KMS-11 (cell line): ENCODE data around the gene DSCAM.

Experiments used
- H2AFZ ChIP-seq: fragments of 200-600 bp; sonication (generic); 2 replicates; pipeline ENCODE4 v1.6.1; 2016; ENCODE audit warnings: antibody characterized with exemption, mixed run types, low read depth
- H3K27ac ChIP-seq: fragments of 200-600 bp; sonication (generic); 2 replicates; pipeline ENCODE4 v1.6.1; 2016; ENCODE audit warnings: mild to moderate bottlenecking, mixed run types
- H3K27me3 ChIP-seq: fragments of 200-600 bp; sonication (generic); 2 replicates; pipeline ENCODE4 v1.6.1; 2017; ENCODE audit warnings: mild to moderate bottlenecking, low read depth, mixed run types, moderate library complexity; ENCODE audit not compliant: insufficient read depth
- H3K36me3 ChIP-seq: fragments of 200-600 bp; sonication (generic); 2 replicates; pipeline ENCODE4 v1.6.1; 2017; ENCODE audit warnings: mild to moderate bottlenecking, mixed run types; ENCODE audit not compliant: insufficient read depth
- H3K4me1 ChIP-seq: fragments of 200-600 bp; sonication (generic); 2 replicates; pipeline ENCODE4 v1.6.1; 2016; ENCODE audit warnings: mild to moderate bottlenecking, low read depth, mixed run types; ENCODE audit not compliant: poor library complexity, severe bottlenecking
- H3K4me2 ChIP-seq: fragments of 200-600 bp; sonication (generic); 2 replicates; pipeline ENCODE4 v1.7.0; 2016; ENCODE audit warnings: mild to moderate bottlenecking, mixed run types
- H3K4me3 ChIP-seq: fragments of 200-600 bp; sonication (generic); IDR thresholded peaks from 2 replicates; pipeline ENCODE4 v1.6.1; 2017; ENCODE audit warnings: low read depth, low read length, mixed read lengths; ENCODE audit not compliant: insufficient read depth
- H3K79me2 ChIP-seq: fragments of 200-600 bp; sonication (generic); 2 replicates; pipeline ENCODE4 v1.6.1; 2016; ENCODE audit warnings: low read depth, mixed run types; ENCODE audit not compliant: insufficient read depth
- H3K9ac ChIP-seq: fragments of 200-600 bp; sonication (generic); 2 replicates; pipeline ENCODE4 v1.6.1; 2016; ENCODE audit warnings: mild to moderate bottlenecking, mixed run types
- H4K20me1 ChIP-seq: fragments of 200-600 bp; sonication (generic); 2 replicates; pipeline ENCODE4 v1.6.1; 2016; ENCODE audit warnings: mild to moderate bottlenecking, mixed run types; ENCODE audit not compliant: insufficient read depth
- CTCF ChIP-seq: fragments of 200-600 bp; sonication (generic); conservative IDR thresholded peaks from 2 replicates; pipeline ENCODE4 v1.6.1; 2017; ENCODE audit warnings: low read depth, mild to moderate bottlenecking, antibody characterized with exemption, low read length, moderate library complexity, mixed read lengths

The DSCAM gene

GRCh38 chr21:39979321-39979720 is 867.6 kb downstream of the DSCAM start:
- H3K79me2 ChIP-seq = no peaks in the 10 kb centered on the region
- no peak overlapping the region for H3K27ac ChIP-seq
- no peak overlapping the region for H2AFZ ChIP-seq
- no peak overlapping the region for H3K9ac ChIP-seq
- no peaks in the 10 kb centered on the region for H3K27me3 ChIP-seq
- no peaks in the 10 kb centered on the region for H3K36me3 ChIP-seq
- no peaks in the 10 kb centered on the region for H4K20me1 ChIP-seq
- TF ChIP-seq CTCF = no peak
- no peak overlapping the region for H3K4me3 ChIP-seq
- no peaks in the 10 kb centered on the region for H3K4me1 ChIP-seq
- no peak overlapping the region for H3K4me2 ChIP-seq

- Histone ChIP-seq H3K4me2 (no peak overlapping the region), H3K4me1 (no peaks in the 10 kb centered on the region), H3K79me2 (no peaks in the 10 kb centered on the region), H3K36me3 (no peaks in the 10 kb centered on the region), H3K27me3 (no peaks in the 10 kb centered on the region), H2AFZ (no peak overlapping the region), H4K20me1 (no peaks in the 10 kb centered on the region), H3K27ac (no peak overlapping the region), H3K4me3 (no peak overlapping the region), H3K9ac (no peak overlapping the region)
- TF ChIP-seq CTCF = no peak
Observed at GRCh38 chr21:39976800-39977199, 870.2 kb downstream of the DSCAM start.

GRCh38 chr21:39972976-39973770 is 873.8 kb downstream of the DSCAM start:
- Histone ChIP-seq H3K36me3 (no peaks in the 10 kb centered on the region), H3K4me1 (no peaks in the 10 kb centered on the region), H3K27ac (no peak overlapping the region), H3K27me3 (no peaks in the 10 kb centered on the region), H3K4me3 (no peak overlapping the region), H3K4me2 (no peak overlapping the region), H3K9ac (no peak overlapping the region), H4K20me1 (no peaks in the 10 kb centered on the region), H2AFZ (no peak overlapping the region), H3K79me2 (no peaks in the 10 kb centered on the region)
- no peak for TF ChIP-seq CTCF

- Histone ChIP-seq H3K4me3 (no peak overlapping the region), H4K20me1 (no peaks in the 10 kb centered on the region), H3K4me2 (no peak overlapping the region), H3K79me2 (no peaks in the 10 kb centered on the region), H3K36me3 (no peaks in the 10 kb centered on the region), H3K9ac (no peak overlapping the region), H2AFZ (no peak overlapping the region), H3K27ac (no peak overlapping the region), H3K4me1 (no peaks in the 10 kb centered on the region), H3K27me3 (no peaks in the 10 kb centered on the region)
- TF ChIP-seq CTCF = no peak
Observed at GRCh38 chr21:39972471-39972870, 874.5 kb downstream of the DSCAM start.
